GM18526 (cell line): ENCODE measurements around the gene CHCHD3.

Experiments
- POLR2A ChIP-seq: IDR thresholded peaks from 3 replicates; pipeline ENCODE4 v1.6.1; 2011; ENCODE audit not compliant: insufficient read length; ENCODE audit errors: extremely low read depth

CHCHD3 gene

DNA sequence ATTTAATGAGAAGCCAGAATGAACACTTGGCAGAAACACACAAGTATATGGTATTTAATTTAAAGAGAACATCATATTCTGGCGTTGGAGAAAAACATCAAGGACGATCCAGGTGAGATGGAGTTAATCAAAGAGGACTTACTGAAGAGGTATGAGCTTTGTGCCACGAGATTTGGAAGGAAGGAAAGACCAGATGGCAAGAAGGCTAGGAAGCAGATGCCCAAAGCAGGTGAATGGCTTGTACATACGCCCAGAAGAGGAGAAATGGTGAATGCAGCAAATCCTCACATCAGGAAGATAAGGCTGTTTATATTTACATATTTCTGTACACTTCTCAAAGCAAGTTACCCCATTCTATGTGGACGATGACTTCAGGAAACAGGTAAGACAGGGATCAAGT, 341.7 kb downstream of the CHCHD3 start:
- TF ChIP-seq POLR2A: no peak

DNA sequence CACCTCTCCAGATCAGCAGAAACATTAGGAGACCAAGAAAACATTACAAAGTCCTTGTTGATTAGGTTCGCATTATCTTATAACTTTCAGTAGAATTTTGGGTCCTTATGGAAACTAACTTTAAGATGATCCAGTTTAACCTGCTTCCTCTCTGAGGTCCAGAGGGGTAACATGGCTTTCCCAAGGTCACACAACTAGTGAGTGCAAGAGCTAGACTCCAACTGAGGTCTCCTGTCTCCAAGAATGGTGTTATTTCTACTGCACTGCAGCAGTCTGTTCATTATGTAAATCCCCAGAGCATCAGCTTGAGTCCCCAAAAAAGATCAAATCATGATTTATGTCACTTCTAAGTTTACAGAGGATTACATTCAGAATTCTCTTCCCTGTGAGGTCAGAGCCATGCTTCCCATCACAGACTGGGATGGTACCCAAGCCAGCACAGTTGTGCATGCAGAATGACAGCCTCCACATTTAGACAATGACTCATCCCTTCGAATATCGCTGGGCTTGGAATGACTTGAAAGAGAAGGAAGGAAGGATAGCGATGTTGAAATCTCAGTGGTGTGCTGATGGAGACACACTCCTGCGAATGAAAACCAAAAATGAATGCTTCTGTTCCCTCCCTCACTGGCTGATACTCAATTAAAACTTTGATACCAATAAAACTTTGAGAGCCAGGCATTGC, 342.5 kb downstream of the CHCHD3 start:
- TF ChIP-seq POLR2A: no peak

DNA sequence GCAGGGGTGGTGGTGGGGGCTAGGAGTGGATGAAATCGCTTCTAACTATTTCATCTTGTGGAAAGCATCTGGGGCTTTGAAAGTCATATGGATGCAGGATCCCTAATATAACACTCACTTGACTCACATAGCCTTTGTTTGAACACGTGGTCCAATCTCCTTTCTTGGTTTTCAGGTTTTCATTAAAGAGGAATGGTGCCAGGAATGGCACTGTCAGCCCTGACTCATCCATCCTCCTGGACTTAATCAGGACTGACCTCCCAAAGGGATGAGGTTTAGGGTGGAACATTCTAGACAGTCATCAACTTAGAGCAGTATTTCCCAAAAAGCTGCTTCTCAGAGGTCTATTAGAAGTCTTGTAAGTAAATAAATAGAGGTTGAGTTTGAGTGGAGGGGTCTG, 343.6 kb downstream of the CHCHD3 start:
- no peak for TF ChIP-seq POLR2A

DNA sequence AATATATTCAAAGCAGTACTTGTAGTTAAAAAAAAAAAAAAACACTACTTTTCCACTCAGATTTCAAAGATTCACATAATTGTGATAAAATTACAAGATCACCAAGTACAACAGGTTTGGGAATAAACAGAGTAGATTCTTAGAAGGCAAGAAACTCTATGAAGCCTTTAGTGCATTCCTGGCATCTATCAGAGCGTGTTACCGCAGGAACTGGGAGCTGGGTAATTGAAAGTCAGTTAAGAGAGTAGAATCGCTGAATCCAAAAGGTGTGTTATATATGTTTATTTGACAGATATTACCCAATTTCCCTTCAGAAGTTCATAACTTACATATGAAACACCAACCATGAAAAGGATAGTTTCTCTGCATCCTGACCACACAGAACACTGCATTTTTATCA, 346.4 kb downstream of the CHCHD3 start:
- no peak for TF ChIP-seq POLR2A
